SK-N-SH treated with all-trans-retinoic acid at 6 μM for 48 hours (cell line): Measurements from ENCODE around the gene PDCD6IP.

ENCODE experiments used
- ARNTL ChIP-seq: fragments of 450-650 bp; formaldehyde crosslinking; IDR thresholded peaks from 2 replicates; pipeline ENCODE4 v1.5.0; 2020; ENCODE audit warnings: low read depth, mild to moderate bottlenecking, moderate library complexity, borderline replicate concordance
- CSRNP3 ChIP-seq: fragments of 250-450 bp; sonication (Bioruptor Pico); IDR thresholded peaks from 2 replicates; pipeline ENCODE4 v1.5.1; 2021; ENCODE audit warnings: mild to moderate bottlenecking, moderate library complexity
- OSR1 ChIP-seq: fragments of 250-450 bp; sonication (Bioruptor Pico); IDR thresholded peaks from 2 replicates; pipeline ENCODE4 v1.8.0; 2022; ENCODE audit warnings: moderate library complexity, mild to moderate bottlenecking, inconsistent platforms
- PPARA ChIP-seq: fragments of 250-450 bp; sonication (Bioruptor Pico); IDR thresholded peaks from 2 replicates; pipeline ENCODE4 v1.5.0; 2020; ENCODE audit warnings: mild to moderate bottlenecking, borderline replicate concordance
- RARB ChIP-seq: fragments of 250-450 bp; sonication (Bioruptor Pico); IDR thresholded peaks from 2 replicates; pipeline ENCODE4 v1.8.0; 2021; ENCODE audit warnings: mild to moderate bottlenecking, moderate library complexity
- SNAI2 ChIP-seq: fragments of 250-450 bp; sonication (Bioruptor Pico); IDR thresholded peaks from 2 replicates; pipeline ENCODE4 v1.5.0; 2020; ENCODE audit warnings: mild to moderate bottlenecking, moderate library complexity
- TCF4 ChIP-seq: fragments of 250-450 bp; sonication (Bioruptor Pico); IDR thresholded peaks from 2 replicates; pipeline ENCODE4 v1.8.0; 2021; ENCODE audit warnings: mild to moderate bottlenecking, moderate library complexity, borderline replicate concordance
- TOX ChIP-seq: fragments of 250-450 bp; sonication (Bioruptor Pico); IDR thresholded peaks from 2 replicates; pipeline ENCODE4 v1.8.0; 2021; ENCODE audit warnings: mild to moderate bottlenecking, moderate library complexity, borderline replicate concordance
- TSHZ2 ChIP-seq: fragments of 250-450 bp; sonication (Bioruptor Pico); IDR thresholded peaks from 2 replicates; pipeline ENCODE4 v1.5.0; 2020; ENCODE audit warnings: mild to moderate bottlenecking, moderate library complexity
- ZC3H10 ChIP-seq: fragments of 250-450 bp; sonication (Bioruptor Pico); IDR thresholded peaks from 2 replicates; pipeline ENCODE4 v1.5.1; 2021; ENCODE audit warnings: mild to moderate bottlenecking, moderate library complexity
- ZFP3 ChIP-seq: fragments of 250-450 bp; sonication (Bioruptor Pico); IDR thresholded peaks from 2 replicates; pipeline ENCODE4 v1.5.0; 2020; ENCODE audit warnings: mild to moderate bottlenecking, moderate library complexity
- ZFP30 ChIP-seq: fragments of 450-650 bp; formaldehyde crosslinking; IDR thresholded peaks from 2 replicates; pipeline ENCODE4 v1.5.0; 2022; ENCODE audit warnings: mild to moderate bottlenecking, moderate library complexity
- TF ChIP-seq, protein P1 (sequence below): fragments of 250-450 bp; sonication (Bioruptor Pico); IDR thresholded peaks from 2 replicates; pipeline ENCODE4 v1.5.1; 2020; ENCODE audit warnings: low read depth, mild to moderate bottlenecking, moderate library complexity

- TF ChIP-seq PPARA (CRISPR knock-in tag) (no peak), ZC3H10 (CRISPR knock-in tag) (no peak), RARB (no peak), TOX (CRISPR knock-in tag) (no peak), ARNTL (CRISPR knock-in tag) (no peak), CSRNP3 (no peak), OSR1 (CRISPR knock-in tag) (no peak), SNAI2 (no peak), TCF4 (CRISPR knock-in tag) (no peak), ZFP3 (no peak), ZFP30 (CRISPR knock-in tag) (no peak), TSHZ2 (CRISPR knock-in tag) (no peak)
- TF ChIP-seq, protein P1, sequence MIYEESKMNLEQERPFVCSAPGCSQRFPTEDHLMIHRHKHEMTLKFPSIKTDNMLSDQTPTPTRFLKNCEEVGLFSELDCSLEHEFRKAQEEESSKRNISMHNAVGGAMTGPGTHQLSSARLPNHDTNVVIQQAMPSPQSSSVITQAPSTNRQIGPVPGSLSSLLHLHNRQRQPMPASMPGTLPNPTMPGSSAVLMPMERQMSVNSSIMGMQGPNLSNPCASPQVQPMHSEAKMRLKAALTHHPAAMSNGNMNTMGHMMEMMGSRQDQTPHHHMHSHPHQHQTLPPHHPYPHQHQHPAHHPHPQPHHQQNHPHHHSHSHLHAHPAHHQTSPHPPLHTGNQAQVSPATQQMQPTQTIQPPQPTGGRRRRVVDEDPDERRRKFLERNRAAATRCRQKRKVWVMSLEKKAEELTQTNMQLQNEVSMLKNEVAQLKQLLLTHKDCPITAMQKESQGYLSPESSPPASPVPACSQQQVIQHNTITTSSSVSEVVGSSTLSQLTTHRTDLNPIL (CRISPR knock-in tag): no peak
Observed at GRCh38 chr3:33791477-33792166, 6.8 kb upstream of the PDCD6IP start.
